Glutamatergic neuron (in vitro differentiated cells): ENCODE results near the gene COL6A1. TPM values are rescaled to one million over a fixed set of nuclear protein-coding genes. Genes with fewer than 3 reads are reported as not detected.

ENCODE experiments used
- DNase-seq: peaks from one replicate; pipeline ENCODE4 v3.0.0; 2022
- H3K27ac Mint-ChIP-seq: one replicate; pipeline ENCODE4 v1.8.0; 2020; ENCODE audit warnings: mild to moderate bottlenecking, mixed read lengths, inconsistent platforms; ENCODE audit not compliant: unreplicated experiment
- H3K27me3 Mint-ChIP-seq: one replicate; pipeline ENCODE4 v1.8.0; 2020; ENCODE audit warnings: mild to moderate bottlenecking, moderate library complexity, mixed read lengths, inconsistent platforms; ENCODE audit not compliant: unreplicated experiment
- H3K36me3 Mint-ChIP-seq: one replicate; pipeline ENCODE4 v1.8.0; 2020; ENCODE audit warnings: mild to moderate bottlenecking, mixed read lengths, inconsistent platforms; ENCODE audit not compliant: unreplicated experiment
- H3K4me1 Mint-ChIP-seq: one replicate; pipeline ENCODE4 v1.8.0; 2020; ENCODE audit warnings: mild to moderate bottlenecking, low read depth, mixed read lengths, inconsistent platforms; ENCODE audit not compliant: unreplicated experiment
- H3K4me3 Mint-ChIP-seq: one replicate; pipeline ENCODE4 v1.8.0; 2020; ENCODE audit warnings: mild to moderate bottlenecking, mixed read lengths, inconsistent platforms; ENCODE audit not compliant: unreplicated experiment
- H3K9me3 Mint-ChIP-seq: one replicate; pipeline ENCODE4 v1.8.0; 2020; ENCODE audit warnings: mild to moderate bottlenecking, moderate library complexity, mixed read lengths, inconsistent platforms; ENCODE audit not compliant: unreplicated experiment
- CTCF ChIP-seq: fragments of 200-600 bp; sonication (generic); IDR thresholded peaks from one replicate; pipeline ENCODE4 v1.5.0; 2021; ENCODE audit not compliant: partially characterized antibody, unreplicated experiment
- total RNA-seq: library from RNA; stranded (reverse); fragmentation: NEBNext Ultra II Directional; extraction: Animal tissue kit (Norgen Biotek cat#: 25700); gene quantifications from one replicate; pipeline ENCODE4 v1.2.1, GENCODE V29; 2021; ENCODE audit not compliant: unreplicated experiment

Gene COL6A1
- total RNA-seq, 1 donor from 2014 or later = 407 TPM

GRCh38 chr21:45999581-46000181, 18.1 kb downstream of the COL6A1 start:
- peaks cover 14% of the 10 kb centered on the region for H3K27me3 Mint-ChIP-seq
- no peak overlapping the region for H3K27ac Mint-ChIP-seq
- peaks cover 3% of the 10 kb centered on the region for H3K9me3 Mint-ChIP-seq
- H3K4me1 Mint-ChIP-seq = peaks cover 4% of the 10 kb centered on the region
- no peak for TF ChIP-seq CTCF
- peaks cover 9% of the 10 kb centered on the region for H3K36me3 Mint-ChIP-seq
- H3K4me3 Mint-ChIP-seq = no peak overlapping the region
- no peak for DNase-seq

DNA sequence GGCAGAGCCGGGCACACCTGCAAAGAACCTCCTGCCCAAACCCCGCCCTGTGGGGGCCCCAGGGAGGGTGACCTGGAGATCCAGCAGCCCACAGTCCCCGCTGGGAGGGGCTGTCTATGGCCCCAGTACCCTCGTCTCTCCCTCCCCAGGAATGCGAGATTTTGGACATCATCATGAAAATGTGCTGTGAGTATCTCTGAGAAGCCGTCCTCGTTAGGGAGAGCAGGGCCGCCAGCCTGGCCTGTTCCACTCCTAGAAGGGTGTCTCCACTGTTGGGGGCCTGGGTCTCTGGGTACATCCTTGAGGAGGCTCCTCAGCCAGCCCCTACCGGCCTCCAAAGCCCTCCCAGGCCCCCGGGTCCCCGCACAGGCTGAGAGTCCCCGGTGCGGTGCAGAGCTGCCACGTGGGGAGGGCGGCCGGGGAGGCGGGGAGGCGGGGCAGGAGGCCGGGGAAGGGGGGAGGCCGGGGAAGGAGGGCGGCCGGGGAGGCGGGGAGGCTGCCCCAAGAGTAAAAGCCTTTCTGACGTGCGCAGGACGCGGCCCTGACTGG, 18.7 kb downstream of the COL6A1 start:
- no peak for TF ChIP-seq CTCF
- Mint-ChIP-seq H3K36me3 (peaks cover 12% of the 10 kb centered on the region), H3K27ac (no peak overlapping the region), H3K4me1 (peaks cover 2% of the 10 kb centered on the region), H3K4me3 (no peak overlapping the region), H3K9me3 (peaks cover 7% of the 10 kb centered on the region), H3K27me3 (peaks cover 13% of the 10 kb centered on the region)
- DNase-seq = peak; percentile 15

GRCh38 chr21:46000731-46001641, 19.4 kb downstream of the COL6A1 start:
- peaks cover 14% of the 10 kb centered on the region for H3K27me3 Mint-ChIP-seq
- peaks cover 12% of the 10 kb centered on the region for H3K36me3 Mint-ChIP-seq
- H3K27ac Mint-ChIP-seq = no peak overlapping the region
- H3K4me3 Mint-ChIP-seq = no peak overlapping the region
- peaks cover 7% of the 10 kb centered on the region for H3K9me3 Mint-ChIP-seq
- peaks cover 2% of the 10 kb centered on the region for H3K4me1 Mint-ChIP-seq
- DNase-seq = peak; percentile 26
- no peak for TF ChIP-seq CTCF

GRCh38 chr21:46001821-46002681, 20.5 kb downstream of the COL6A1 start:
- H3K27me3 Mint-ChIP-seq = peaks cover 11% of the 10 kb centered on the region
- peak; percentile 17 for DNase-seq
- H3K27ac Mint-ChIP-seq = no peak overlapping the region
- H3K4me3 Mint-ChIP-seq = no peak overlapping the region
- peaks cover 2% of the 10 kb centered on the region for H3K4me1 Mint-ChIP-seq
- TF ChIP-seq CTCF = no peak
- peaks cover 12% of the 10 kb centered on the region for H3K36me3 Mint-ChIP-seq
- peaks cover 7% of the 10 kb centered on the region for H3K9me3 Mint-ChIP-seq
